K562 (cell line): ENCODE results near the gene MAP1LC3B2. TPM values are rescaled to one million over a fixed set of nuclear protein-coding genes. Genes with fewer than 3 reads are reported as not detected.
A peak's percentile ranks its signal among the peaks of the same experiment; 100 is the strongest.

ENCODE experiments used
- AFF4 ChIP-seq: sonication (generic); formaldehyde crosslinking; IDR thresholded peaks from 2 replicates; pipeline ENCODE4 v1.8.0; 2023; ENCODE audit warnings: mild to moderate bottlenecking, missing genetic modification reagents
- ARID1B ChIP-seq: fragments of 450-650 bp; IDR thresholded peaks from 2 replicates; pipeline ENCODE4 v1.6.1; 2016; ENCODE audit warnings: antibody characterized with exemption, mild to moderate bottlenecking, inconsistent platforms
- CEBPB ChIP-seq: fragments of 450-650 bp; IDR thresholded peaks from 2 replicates; pipeline ENCODE4 v1.6.1; 2016; ENCODE audit warnings: missing genetic modification characterization, missing compliant biosample characterization
- CHD4 ChIP-seq: fragments of 200-600 bp; sonication (generic); IDR thresholded peaks from 3 replicates; pipeline ENCODE4 v1.6.1; 2012; ENCODE audit warnings: low read depth, mild to moderate bottlenecking, mixed read lengths, low read length, inconsistent platforms; ENCODE audit not compliant: insufficient read depth, insufficient replicate concordance, poor library complexity, severe bottlenecking
- GABPB1 ChIP-seq: sonication (generic); formaldehyde crosslinking; IDR thresholded peaks from 2 replicates; pipeline ENCODE4 v1.8.0; 2022; ENCODE audit warnings: mild to moderate bottlenecking, missing genetic modification reagents
- GATA2 ChIP-seq: sonication (generic); formaldehyde crosslinking; IDR thresholded peaks from 2 replicates; pipeline ENCODE4 v1.4.0; 2020; ENCODE audit warnings: mild to moderate bottlenecking, missing genetic modification reagents
- HDAC2 ChIP-seq: fragments of 450-650 bp; IDR thresholded peaks from 2 replicates; pipeline ENCODE4 v1.6.1; 2016; ENCODE audit warnings: mild to moderate bottlenecking
- MAFK ChIP-seq: IDR thresholded peaks from 2 replicates; pipeline ENCODE4 v1.6.1; 2011; ENCODE audit warnings: low read length, improper control_type of control experiment
- NR4A1 ChIP-seq, 2 experiments: fragments of 250-450 bp in 1 of 2; fragments of 450-650 bp in 1 of 2; sonication (Bioruptor Pico) in 1 of 2; IDR thresholded peaks; 2 replicates each; pipeline versions ENCODE4 v1.4.0 to v1.6.1; 2016 to 2020; ENCODE audit warnings: mild to moderate bottlenecking in 2 of 2, missing compliant biosample characterization in 1 of 2, missing genetic modification characterization in 1 of 2, moderate library complexity in 1 of 2
- RUNX1 ChIP-seq: sonication (generic); IDR thresholded peaks from 2 replicates; pipeline ENCODE4 v1.6.1; 2016; ENCODE audit warnings: antibody characterized with exemption, low read depth
- SMARCA5 ChIP-seq: fragments of 450-650 bp; IDR thresholded peaks from 2 replicates; pipeline ENCODE4 v1.6.1; 2016
- SMARCC2 ChIP-seq: fragments of 450-650 bp; IDR thresholded peaks from 2 replicates; pipeline ENCODE4 v1.6.1; 2017; ENCODE audit warnings: antibody characterized with exemption, moderate library complexity, mild to moderate bottlenecking, low read depth
- TCF7 ChIP-seq: sonication (generic); IDR thresholded peaks from 2 replicates; pipeline ENCODE4 v1.6.1; 2016; ENCODE audit warnings: antibody characterized with exemption, borderline replicate concordance
- USF1 ChIP-seq: sonication (generic); formaldehyde crosslinking; IDR thresholded peaks from 2 replicates; pipeline ENCODE4 v1.9.0; 2022; ENCODE audit warnings: mild to moderate bottlenecking, missing genetic modification reagents
- XRCC4 ChIP-seq: IDR thresholded peaks from one replicate; pipeline ENCODE4 v1.6.1; 2011; ENCODE audit not compliant: insufficient read depth, insufficient read length; ENCODE audit errors: extremely low read depth
- YBX1 ChIP-seq: fragments of 450-650 bp; IDR thresholded peaks from 2 replicates; pipeline ENCODE4 v1.7.1; 2016; ENCODE audit warnings: mild to moderate bottlenecking
- ZFP36 ChIP-seq: fragments of 150-350 bp; IDR thresholded peaks from 2 replicates; pipeline ENCODE4 v1.6.1; 2018; ENCODE audit warnings: low read length, low read depth; ENCODE audit not compliant: partially characterized antibody
- ZKSCAN3 ChIP-seq: fragments of 250-450 bp; sonication (Bioruptor Pico); IDR thresholded peaks from 2 replicates; pipeline ENCODE4 v1.4.0; 2020
- ZNF165 ChIP-seq: fragments of 250-450 bp; sonication (Bioruptor Pico); IDR thresholded peaks from 2 replicates; pipeline ENCODE4 v1.4.0; 2020; ENCODE audit warnings: borderline replicate concordance
- ZNF184 ChIP-seq: sonication (generic); formaldehyde crosslinking; IDR thresholded peaks from 2 replicates; pipeline ENCODE4 v1.5.0; 2020; ENCODE audit warnings: missing genetic modification reagents
- polyA plus RNA-seq, 8 experiments: library from polyadenylated mRNA; depleted of rRNA in 4 of 8; stranded (reverse) in 5 of 8; unstranded in 3 of 8; fragments of >200 nt; fragmentation: Nextera tagmentation in 2 of 8; fragmentation: Illumina TruSeq in 1 of 8; extraction: Ambion mirVana in 2 of 8; extraction: Trizol in 1 of 8; gene quantifications; 2 replicates each; pipeline versions ENCODE4 v1.2.1 to v1.2.3, GENCODE V29; 2011 to 2014; ENCODE audit warnings: inconsistent platforms in 1 of 8, missing spikeins in 1 of 8
- total RNA-seq, 7 experiments: library from RNA; depleted of rRNA in 6 of 7; stranded (reverse); fragments of >200 nt in 6 of 7; fragmentation: Illumina TruSeq in 2 of 7; extraction: Trizol in 2 of 7; gene quantifications; 2 replicates each; pipeline versions ENCODE4 v1.2.1 to v1.2.3, GENCODE V29; 2011 to 2021; ENCODE audit warnings: low replicate concordance in 1 of 7
- TF ChIP-seq, protein P1 (sequence below), 2 experiments: fragments of 250-450 bp in 1 of 2; fragments of 450-650 bp in 1 of 2; sonication (Bioruptor Pico) in 1 of 2; IDR thresholded peaks; 2 replicates each; pipeline versions ENCODE4 v1.6.1 to v1.8.0; 2016 to 2021; ENCODE audit warnings: mild to moderate bottlenecking in 2 of 2, moderate library complexity in 2 of 2, missing compliant biosample characterization in 1 of 2, missing genetic modification characterization in 1 of 2
- TF ChIP-seq, protein P2 (sequence below): IDR thresholded peaks from 2 replicates; pipeline ENCODE4 v1.6.1; 2014; ENCODE audit warnings: antibody characterized with exemption

MAP1LC3B2 gene
- total and polyA plus RNA-seq, 9 of the 15 experiments (the other 6 are each of a cell fraction or from before 2014, with no cell fraction given): 0.53 to 2.8 (median 0.76) TPM; not detected in 2

DNA sequence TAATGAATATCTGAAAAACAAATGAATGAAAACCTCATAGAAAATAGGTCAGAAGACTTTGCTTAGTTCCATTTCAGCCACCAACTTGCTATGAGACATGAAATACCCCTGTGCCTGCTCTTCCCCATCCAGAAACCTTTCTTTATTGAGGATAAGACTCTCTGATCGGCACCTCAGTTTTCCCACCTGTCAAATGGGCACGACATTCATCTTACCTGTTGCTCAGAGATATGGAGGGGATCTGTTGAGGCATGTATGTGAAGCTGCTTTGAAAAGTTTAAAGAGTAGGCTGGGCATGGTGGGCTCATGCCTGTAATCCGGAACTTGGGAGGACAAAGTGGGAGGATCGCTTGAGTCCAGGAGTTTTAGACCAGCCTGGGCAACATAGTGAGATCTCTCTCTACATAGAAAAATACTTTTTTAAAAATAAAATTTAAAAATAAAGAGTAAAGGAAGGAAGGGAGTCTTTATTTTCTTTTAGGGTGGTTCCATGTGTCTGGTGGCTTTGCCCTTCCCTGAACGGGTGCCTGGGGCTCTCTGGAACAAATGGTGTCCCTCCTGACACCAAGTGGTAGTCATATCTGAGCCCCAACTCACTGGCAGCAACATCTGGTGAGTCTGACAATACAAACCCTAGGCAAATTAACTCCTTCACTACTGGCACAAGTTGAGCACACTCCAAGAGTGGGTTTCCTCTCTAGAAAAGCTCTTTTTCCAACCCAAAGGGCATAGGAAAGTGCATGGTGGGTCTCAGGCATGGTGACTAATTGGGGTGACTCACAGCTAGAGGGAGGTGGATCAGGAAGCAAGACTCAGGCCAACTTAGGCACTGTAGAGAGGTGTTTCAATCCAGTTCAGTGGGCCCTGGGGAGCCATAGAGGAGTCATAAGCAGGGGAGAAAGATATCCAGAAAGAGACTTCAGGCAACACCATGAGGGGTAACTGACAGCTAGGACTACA lies 42.1 kb downstream of the MAP1LC3B2 start (continued):
- TF ChIP-seq AFF4 (CRISPR knock-in tag): no peak
- no peak for TF ChIP-seq TCF7
- no peak for TF ChIP-seq XRCC4
- no peak for TF ChIP-seq USF1 (CRISPR knock-in tag)
- no peak for TF ChIP-seq ZFP36
- TF ChIP-seq RUNX1: no peak
- peak; percentile 97 for TF ChIP-seq CHD4
- no peak for TF ChIP-seq GABPB1
- TF ChIP-seq, protein P1, sequence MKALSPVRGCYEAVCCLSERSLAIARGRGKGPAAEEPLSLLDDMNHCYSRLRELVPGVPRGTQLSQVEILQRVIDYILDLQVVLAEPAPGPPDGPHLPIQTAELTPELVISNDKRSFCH (CRISPR knock-in tag; IDR thresholded peaks at IDR 0.05): no peak
- TF ChIP-seq, protein P1 (tag; IDR thresholded peaks at IDR 0.05): no peak
- TF ChIP-seq MAFK: no peak
- no peak for TF ChIP-seq ZNF184 (CRISPR knock-in tag)
- TF ChIP-seq NR4A1 (CRISPR knock-in tag; IDR thresholded peaks at IDR 0.05): no peak
- no peak for TF ChIP-seq NR4A1 (tag; IDR thresholded peaks at IDR 0.05)
- no peak for TF ChIP-seq YBX1
- peak; percentile 83 for TF ChIP-seq HDAC2
- TF ChIP-seq SMARCA5: peak; percentile 82
- TF ChIP-seq ZKSCAN3 (CRISPR knock-in tag): no peak
- no peak for TF ChIP-seq SMARCC2
- no peak for TF ChIP-seq GATA2
- peak; percentile 52 for TF ChIP-seq ARID1B
- TF ChIP-seq CEBPB (tag): no peak
- TF ChIP-seq, protein P2, sequence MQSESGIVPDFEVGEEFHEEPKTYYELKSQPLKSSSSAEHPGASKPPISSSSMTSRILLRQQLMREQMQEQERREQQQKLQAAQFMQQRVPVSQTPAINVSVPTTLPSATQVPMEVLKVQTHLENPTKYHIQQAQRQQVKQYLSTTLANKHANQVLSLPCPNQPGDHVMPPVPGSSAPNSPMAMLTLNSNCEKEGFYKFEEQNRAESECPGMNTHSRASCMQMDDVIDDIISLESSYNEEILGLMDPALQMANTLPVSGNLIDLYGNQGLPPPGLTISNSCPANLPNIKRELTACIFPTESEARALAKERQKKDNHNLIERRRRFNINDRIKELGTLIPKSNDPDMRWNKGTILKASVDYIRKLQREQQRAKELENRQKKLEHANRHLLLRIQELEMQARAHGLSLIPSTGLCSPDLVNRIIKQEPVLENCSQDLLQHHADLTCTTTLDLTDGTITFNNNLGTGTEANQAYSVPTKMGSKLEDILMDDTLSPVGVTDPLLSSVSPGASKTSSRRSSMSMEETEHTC: no peak
- TF ChIP-seq ZNF165 (CRISPR knock-in tag): no peak
